Measurements from ENCODE around the gene DEPDC5. TPM values are rescaled to one million over a fixed set of nuclear protein-coding genes. Genes with fewer than 3 reads are reported as not detected.
A peak's percentile ranks its signal among the peaks of the same experiment; 100 is the strongest.

DEPDC5 gene
- total and polyA plus RNA-seq, 9 of the 15 experiments (the other 6 are each of a cell fraction or from before 2014, with no cell fraction given): 2.3 to 12.3 (median 10.7) TPM

GRCh38 chr22:31753634-31754501, at the start of gene DEPDC5 (continued):
- TF ChIP-seq PHF8 (IDR thresholded peaks at IDR 0.05; ENCODE audit: borderline replicate concordance, low read length): peak; percentile 95; the same call in 1 of the 2 replicates
- TF ChIP-seq MCM5 (IDR thresholded peaks at IDR 0.05; ENCODE audit: low read depth): no peak
- no peak for TF ChIP-seq ZNF311 (CRISPR knock-in tag; IDR thresholded peaks at IDR 0.05)
- TF ChIP-seq USF2 (CRISPR knock-in tag; IDR thresholded peaks at IDR 0.05): no peak
- TF ChIP-seq NELFE (IDR thresholded peaks at IDR 0.05; ENCODE audit: insufficient read depth, insufficient read length): no peak
- TF ChIP-seq KAT7 (CRISPR knock-in tag; IDR thresholded peaks at IDR 0.05; ENCODE audit: borderline replicate concordance): no peak
- peak; percentile 14 to 73; a peak in 1 of 4 replicates for TF ChIP-seq ETV6 (IDR thresholded peaks at IDR 0.05; ENCODE audit: borderline replicate concordance in 1 of 2, low read depth in 2 of 2, low read length in 1 of 2)
- no peak for TF ChIP-seq ETV6 (CRISPR knock-in tag; IDR thresholded peaks at IDR 0.05; ENCODE audit: borderline replicate concordance)
- TF ChIP-seq CCAR2 (IDR thresholded peaks at IDR 0.05; ENCODE audit: low read depth, low read length): no peak
- TF ChIP-seq STAG1 (CRISPR knock-in tag; IDR thresholded peaks at IDR 0.05; ENCODE audit: borderline replicate concordance): no peak
- peak; percentile 91 for TF ChIP-seq ELF1 (tag; IDR thresholded peaks at IDR 0.05)
- no peak for TF ChIP-seq CBX2 (IDR thresholded peaks at IDR 0.05; ENCODE audit: insufficient read depth, low read length, poor library complexity, severe bottlenecking)
- TF ChIP-seq PCBP1 (IDR thresholded peaks at IDR 0.05; ENCODE audit: low read depth, low read length, poor library complexity, severe bottlenecking): no peak
- TF ChIP-seq, protein P1, sequence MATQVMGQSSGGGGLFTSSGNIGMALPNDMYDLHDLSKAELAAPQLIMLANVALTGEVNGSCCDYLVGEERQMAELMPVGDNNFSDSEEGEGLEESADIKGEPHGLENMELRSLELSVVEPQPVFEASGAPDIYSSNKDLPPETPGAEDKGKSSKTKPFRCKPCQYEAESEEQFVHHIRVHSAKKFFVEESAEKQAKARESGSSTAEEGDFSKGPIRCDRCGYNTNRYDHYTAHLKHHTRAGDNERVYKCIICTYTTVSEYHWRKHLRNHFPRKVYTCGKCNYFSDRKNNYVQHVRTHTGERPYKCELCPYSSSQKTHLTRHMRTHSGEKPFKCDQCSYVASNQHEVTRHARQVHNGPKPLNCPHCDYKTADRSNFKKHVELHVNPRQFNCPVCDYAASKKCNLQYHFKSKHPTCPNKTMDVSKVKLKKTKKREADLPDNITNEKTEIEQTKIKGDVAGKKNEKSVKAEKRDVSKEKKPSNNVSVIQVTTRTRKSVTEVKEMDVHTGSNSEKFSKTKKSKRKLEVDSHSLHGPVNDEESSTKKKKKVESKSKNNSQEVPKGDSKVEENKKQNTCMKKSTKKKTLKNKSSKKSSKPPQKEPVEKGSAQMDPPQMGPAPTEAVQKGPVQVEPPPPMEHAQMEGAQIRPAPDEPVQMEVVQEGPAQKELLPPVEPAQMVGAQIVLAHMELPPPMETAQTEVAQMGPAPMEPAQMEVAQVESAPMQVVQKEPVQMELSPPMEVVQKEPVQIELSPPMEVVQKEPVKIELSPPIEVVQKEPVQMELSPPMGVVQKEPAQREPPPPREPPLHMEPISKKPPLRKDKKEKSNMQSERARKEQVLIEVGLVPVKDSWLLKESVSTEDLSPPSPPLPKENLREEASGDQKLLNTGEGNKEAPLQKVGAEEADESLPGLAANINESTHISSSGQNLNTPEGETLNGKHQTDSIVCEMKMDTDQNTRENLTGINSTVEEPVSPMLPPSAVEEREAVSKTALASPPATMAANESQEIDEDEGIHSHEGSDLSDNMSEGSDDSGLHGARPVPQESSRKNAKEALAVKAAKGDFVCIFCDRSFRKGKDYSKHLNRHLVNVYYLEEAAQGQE (IDR thresholded peaks at IDR 0.05; ENCODE audit: borderline replicate concordance): no peak
- TF ChIP-seq, protein P1 (CRISPR knock-in tag; IDR thresholded peaks at IDR 0.05; ENCODE audit: low read depth): no peak
- TF ChIP-seq SMARCA4 (IDR thresholded peaks at IDR 0.05): no peak
- TF ChIP-seq GATAD2B (IDR thresholded peaks at IDR 0.05; ENCODE audit: borderline replicate concordance): peak; percentile 63; the same call in 1 of the 2 replicates
- TF ChIP-seq ZKSCAN8 (CRISPR knock-in tag; IDR thresholded peaks at IDR 0.05): no peak
- TF ChIP-seq ETS2 (tag; IDR thresholded peaks at IDR 0.05; ENCODE audit: borderline replicate concordance, poor library complexity, severe bottlenecking): no peak

All from K562 (cell line).